GM19467 (cell line): ENCODE measurements around the gene OASL.
"Not testable (repeated sequence)": the region's sequence is repeated elsewhere in the genome, so short reads cannot be mapped to it uniquely, and the experiment has no call there.

ENCODE experiments used
- ATAC-seq: cut with Tn5 transposase; IDR thresholded peaks from one replicate; pipeline ENCODE4 v1.9.1; 2021; ENCODE audit warnings: mild to moderate bottlenecking, moderate library complexity; ENCODE audit not compliant: unreplicated experiment

The OASL gene, protein sequence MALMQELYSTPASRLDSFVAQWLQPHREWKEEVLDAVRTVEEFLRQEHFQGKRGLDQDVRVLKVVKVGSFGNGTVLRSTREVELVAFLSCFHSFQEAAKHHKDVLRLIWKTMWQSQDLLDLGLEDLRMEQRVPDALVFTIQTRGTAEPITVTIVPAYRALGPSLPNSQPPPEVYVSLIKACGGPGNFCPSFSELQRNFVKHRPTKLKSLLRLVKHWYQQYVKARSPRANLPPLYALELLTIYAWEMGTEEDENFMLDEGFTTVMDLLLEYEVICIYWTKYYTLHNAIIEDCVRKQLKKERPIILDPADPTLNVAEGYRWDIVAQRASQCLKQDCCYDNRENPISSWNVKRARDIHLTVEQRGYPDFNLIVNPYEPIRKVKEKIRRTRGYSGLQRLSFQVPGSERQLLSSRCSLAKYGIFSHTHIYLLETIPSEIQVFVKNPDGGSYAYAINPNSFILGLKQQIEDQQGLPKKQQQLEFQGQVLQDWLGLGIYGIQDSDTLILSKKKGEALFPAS

DNA sequence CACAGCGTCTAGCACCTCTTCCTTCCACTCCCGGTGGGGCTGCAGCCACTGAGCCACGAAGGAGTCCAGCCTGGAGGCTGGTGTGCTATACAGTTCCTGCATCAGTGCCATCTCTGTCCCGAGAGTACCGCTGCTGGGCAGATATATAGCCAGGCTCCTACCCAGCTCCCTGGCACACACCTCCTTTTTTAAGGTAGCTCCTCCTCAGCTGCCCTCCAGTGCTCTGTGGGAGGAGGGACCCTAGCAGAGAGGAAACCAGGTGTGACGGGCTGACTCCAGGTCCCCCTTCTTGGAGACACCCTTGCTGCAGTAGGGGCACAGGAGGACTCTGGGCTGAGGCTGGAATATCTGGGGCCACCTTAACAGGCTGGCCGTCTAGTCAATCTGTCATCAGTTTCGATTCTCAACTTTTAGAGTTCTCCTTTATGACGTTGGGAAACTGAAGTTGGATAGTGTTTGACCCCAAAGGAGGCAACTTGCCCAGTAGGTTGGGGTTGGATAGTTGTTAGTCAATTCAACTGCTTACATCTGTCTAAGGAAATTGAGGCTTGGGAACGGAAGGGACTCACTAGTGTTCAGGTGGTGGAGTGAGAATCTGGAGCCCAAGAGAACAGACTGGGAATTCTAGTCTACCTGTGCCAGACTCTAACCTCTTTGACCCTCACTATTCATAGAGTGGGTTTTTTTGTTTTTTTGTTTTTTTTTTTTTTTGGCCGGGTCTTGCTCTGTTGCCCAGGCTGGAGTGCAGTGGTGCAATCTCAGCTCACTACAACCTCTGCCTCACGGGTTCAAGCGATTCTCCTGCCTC lies at the start of gene OASL:
Gene OASL, minus strand, starts transcription at position 386 of the 808 bp plus-strand sequence. Its CDS starts 275 bp downstream, at position 111.
- ATAC-seq = peak; percentile 50

DNA sequence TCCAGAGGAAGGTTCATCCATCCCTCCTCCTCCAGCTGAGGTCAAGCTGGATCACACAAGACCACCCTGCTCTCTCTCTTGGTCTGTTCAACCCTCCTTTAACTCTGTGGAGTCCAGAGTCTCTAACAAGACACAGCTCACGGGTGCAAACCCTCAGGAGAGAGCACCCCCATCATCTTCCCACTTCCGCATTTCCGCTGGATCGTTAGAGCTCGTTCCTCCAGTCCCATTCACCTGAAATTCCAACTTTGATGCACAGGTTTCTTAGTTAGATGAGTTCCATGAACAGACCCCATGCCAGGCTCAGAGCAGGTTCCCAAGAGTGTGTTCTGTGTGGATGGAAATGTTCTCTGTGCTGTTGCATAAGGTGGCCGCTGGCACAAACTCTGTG lies 49.1 kb upstream of the OASL start:
- no peak for ATAC-seq

DNA sequence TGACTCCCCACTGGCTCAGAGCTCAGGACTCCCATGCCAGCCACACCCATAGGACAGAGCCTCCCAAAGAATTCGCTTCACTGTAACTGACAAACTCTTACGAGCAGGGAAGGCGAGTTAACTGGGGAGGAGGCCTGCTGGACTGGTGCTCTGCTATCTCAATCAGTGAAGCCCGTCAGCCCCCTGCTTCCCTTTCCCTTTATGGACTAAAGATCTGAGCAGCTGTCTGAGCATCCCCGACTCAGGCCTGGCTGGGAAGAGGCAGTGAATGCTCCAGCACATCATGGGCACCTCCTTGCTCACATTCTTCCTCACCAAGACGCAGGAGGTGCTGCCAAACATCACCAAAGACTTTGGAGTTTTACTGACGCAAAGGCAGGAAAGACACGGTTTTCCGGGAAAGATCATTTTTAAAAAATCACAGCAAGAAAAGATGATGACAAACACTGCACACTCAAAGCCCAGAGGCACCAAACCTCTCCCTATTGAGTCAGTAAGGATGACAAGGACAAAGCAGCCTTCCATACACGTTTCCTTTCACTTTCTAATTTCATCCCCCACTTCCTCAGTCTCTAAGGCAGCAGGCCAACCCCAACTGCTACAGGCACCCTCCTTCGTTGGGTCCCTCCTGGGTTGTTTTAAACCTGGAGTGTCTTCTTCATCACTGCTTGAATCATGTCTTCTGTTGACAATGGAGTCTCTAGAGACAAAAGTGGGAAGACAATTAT lies 48.6 kb upstream of the OASL start:
- no peak for ATAC-seq

DNA sequence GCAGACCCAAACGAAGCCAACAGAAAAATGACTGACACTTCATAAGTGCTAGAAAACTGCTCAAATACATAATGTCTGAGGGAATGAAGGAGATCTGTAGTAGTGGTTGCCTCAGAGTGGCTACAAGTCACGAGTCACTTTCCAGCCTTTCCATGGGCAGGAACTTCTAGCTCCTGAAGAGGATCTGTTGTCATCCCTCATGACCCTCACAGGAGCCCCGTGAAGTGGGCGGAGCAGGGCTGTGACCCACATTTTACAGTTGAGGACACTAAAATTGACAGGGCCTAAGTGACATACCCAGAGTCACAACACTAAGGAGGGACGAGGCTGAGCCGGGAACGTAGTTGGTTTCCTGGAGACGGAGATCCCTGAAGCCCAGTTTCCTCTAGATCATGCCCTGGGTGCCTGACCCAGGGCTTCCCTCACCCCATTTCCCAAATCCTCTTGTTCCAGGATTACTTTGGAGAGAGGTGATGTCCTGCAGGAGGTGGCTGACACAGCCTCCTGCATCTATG lies 47.8 kb upstream of the OASL start:
- no peak for ATAC-seq

DNA sequence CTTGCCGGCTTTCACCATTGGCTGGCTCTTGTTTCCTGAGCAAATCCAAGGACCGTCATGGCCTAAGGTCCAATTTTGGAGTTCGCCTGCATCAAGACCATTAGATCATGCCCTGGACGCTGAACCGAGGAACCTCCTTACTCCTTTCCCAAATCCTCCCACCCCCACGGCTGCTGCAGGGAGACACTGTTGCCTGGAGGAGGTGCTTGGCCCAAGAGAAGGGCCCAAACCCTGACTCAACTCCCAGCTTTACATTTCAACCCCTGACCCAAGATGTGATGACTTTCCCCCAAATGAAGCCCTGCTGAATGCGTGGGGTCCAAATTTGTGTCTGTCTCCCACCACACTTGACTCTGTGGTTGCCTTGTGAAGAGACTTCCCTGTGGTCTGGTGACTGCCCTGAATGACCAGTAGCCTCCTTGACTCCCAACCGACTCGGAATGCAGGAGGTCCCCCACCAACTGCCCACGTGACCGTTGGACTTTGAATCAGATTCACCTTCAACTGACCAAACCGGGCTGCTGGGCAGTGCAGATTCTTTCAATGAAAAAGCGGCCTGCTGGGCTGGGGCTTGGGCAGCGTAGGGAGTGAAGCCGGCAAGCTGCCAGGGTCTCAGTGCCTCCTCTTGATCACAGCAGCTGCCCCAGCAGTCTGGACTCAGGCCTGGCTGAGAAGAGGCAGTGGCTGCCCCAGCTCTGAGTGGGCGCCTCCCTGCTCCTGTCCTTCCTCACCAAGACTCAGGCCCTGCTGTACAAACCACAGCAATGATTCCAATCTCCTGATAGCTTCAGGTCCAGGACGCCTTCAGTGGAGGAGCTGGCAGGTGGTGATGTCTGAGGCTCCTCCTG lies 46.7 kb upstream of the OASL start:
- ATAC-seq = no peak

DNA sequence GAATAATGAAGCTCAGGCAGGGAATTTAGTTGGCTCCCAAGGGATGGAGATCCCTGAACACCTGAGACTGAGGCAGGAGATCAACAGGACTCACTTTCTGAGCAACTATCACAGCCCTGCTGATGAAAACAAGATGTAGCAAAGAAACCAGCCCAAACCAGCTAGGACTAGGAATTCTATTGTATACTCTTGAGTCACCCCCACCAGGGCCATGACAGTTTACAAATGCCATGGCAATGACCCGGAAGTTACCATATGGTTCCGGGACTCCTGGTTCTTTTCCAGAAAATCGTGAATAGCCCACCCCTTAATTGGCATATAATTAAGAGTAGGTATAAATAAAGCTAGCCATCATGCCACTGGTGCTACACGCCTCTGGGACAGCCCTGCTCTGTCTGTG lies 46.0 kb upstream of the OASL start:
- no peak for ATAC-seq

DNA sequence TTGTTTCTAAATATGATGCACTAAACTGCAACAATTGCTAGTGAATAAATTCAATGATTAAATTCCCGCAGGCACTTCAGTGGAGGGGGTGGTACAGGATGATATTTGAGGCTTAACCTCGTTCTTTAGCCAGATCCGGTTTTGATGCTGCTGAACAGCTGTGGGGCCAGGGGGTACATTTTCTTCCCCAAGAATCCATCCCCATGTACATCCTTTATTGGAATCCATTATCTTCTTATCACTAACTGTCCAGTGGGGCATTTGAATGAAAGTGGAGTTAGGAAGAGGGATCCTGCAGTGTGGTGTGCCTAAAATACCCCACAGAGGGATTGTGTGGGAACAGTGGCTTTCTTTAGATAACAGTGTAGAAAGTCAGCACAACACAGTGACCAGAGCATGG lies 45.2 kb upstream of the OASL start:
- no peak for ATAC-seq

DNA sequence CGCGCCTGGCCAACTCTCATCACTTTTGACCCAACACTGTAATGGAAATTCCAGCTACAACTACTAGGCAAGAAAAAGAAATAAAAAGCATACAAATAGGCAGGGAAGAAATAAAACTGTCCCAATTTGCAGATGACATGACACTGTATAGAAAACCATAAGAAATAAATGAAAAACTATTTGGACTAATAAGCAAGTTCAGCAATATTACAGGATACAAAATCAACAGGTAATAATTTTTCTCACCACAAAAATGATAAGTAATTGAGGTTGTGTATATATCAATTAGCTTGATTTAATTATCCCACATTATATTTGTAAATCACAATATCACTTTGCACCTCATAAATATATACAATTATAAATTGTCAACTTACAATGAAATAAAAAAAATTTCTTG lies 41.9 kb upstream of the OASL start:
- no peak for ATAC-seq

DNA sequence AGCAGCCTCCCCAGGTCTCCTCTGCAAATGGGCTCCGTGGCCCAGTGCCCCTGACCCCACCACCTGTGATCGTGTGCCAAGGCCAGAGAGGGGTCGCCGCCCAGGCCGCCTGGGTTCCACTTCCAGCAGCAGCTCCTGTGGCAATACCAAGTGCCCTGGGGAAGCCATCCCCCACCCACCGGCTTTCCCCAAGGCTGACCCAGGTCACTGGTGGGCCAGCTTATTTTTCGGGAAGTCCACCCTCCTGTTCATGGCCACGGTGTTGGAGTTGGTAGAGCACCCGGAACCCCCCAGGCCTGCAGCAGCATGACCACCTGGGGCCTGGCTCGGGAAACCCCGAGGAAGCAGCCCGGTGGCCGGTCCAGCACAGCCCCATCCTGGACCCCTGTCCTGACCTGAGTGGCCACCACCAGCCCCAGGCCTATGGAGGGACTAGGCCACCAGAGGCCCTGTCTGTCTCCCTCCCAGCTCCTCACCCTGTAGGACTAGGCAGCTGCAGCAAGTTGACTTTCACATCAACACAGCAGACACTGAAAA lies 40.8 kb upstream of the OASL start:
- no peak for ATAC-seq

DNA sequence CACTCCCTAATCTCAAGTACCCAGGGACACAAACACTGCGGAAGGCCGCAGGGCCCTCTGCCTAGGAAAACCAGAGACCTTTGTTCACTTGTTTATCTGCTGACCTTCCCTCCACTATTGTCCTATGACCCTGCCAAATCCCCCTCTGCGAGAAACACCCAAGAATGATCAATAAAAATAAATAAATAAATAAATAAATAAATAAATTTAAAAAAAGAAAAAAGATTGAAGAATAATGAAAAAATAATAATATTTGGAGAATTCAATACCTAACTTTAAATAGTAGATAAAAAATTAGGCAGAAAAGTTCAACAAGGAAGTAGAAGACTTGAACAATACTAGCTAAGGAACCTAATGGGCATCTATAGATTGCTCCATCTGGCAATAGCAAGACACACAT lies 38.4 kb upstream of the OASL start:
- ATAC-seq = not testable (repeated sequence)

DNA sequence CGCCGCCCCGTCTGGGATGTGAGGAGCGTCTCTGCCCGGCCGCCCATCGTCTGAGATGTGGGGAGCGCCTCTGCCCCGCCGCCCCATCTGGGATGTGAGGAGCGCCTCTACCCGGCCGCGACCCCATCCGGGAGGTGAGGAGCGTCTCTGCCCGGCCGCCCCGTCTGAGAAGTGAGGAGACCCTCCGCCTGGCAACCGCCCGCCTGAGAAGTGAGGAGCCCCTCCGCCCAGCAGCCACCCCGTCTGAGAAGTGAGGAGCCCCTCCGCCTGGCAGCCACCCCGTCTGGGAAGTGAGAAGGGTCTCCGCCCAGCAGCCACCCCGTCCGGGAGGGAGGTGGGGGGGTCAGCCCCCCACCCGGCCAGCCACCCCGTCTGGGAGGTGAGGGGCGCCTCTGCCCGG lies 36.9 kb upstream of the OASL start:
- ATAC-seq = not testable (repeated sequence)

DNA sequence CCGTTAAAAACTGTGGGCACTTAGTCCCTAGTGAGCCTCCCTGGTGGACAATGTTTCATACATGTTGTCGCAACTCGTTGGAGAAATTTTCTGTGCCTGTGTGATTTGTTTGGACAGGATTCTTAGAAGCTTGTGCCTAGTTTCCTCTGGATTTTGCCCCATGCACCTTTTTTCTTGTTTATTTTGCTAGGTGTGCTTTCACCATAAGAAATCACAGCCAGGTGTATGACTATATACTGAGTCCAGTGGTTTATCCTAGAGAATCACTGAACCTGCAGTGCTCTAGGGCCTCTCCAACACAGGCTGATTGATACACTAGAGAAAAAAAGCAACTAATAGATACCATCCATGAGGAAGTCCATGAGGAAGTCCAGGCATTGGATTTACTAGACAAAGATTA lies 33.1 kb upstream of the OASL start:
- no peak for ATAC-seq

DNA sequence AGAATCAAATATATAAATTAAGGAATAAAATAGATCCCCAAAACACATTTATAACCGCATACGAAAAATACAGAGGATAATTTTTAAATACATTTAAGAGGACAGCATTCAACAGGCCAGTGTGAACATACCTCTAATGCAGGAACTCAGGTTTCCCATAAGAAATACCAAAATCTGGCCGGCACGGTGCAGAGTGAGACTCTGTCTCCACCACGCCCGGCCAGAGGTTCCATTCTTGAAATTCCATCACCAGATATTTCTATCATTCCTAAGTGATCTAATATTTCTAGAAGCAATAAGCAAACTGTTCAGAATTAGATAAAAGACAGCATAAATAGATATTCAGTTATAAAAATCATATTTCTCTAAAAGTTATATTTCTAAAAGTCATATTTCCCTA lies 30.2 kb upstream of the OASL start:
- no peak for ATAC-seq

DNA sequence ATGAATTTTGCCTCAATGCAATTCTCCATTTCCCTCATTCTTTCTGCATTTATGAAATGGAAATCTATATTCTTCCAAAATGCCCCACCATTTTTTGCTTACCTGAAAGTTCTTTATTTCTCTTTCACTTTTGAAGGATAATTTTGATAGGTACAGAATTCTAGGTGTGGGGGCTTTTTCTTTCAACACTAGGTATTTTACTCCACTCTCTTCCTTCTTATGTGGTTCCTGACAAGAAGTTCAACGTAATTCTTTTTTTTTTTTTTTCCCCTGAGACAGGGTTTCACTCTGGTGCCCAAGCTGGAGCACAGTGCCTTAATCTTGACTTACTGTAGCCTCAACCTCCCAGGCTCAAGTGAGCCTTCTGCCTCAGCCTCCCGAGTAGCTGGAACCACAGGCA lies 26.3 kb upstream of the OASL start:
- no peak for ATAC-seq

DNA sequence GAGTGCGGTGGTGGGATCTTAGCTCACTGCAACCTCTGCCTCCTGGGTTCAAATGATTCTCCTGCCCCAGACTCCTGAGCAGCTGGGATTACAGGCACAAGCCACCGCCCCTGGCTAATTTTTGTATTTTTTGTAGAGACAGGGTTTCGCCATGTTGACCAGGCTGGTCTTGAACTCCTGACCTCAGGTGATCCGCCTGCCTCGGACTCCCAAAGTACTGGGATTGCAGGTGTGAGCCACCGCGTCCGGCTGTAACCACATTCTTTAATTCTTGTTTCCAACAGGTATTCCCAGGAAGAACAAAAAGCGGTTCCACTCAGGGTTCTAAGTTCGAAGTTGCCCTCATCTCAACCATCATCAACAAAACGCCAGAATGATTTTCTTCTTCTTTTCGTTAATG lies 25.5 kb upstream of the OASL start:
- ATAC-seq = not testable (repeated sequence)

DNA sequence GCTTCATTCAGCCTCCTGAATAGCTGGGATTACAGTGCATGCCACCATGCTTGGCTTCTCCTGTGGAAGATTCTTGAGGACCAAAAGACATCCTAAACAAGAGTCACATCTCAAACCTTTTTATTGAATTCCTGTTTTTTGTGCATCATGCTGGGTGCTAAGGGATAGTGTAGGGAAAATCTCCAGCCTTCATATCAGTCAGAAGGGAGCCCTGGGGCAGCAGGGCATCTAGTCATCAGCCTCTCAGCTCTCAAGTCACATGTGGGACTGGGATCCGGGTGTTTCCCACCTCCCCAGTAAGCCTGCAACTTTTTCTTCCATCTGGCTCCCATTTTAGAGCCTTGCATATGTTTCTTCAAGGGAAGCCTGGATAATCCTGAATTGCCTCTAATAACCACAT lies 25.1 kb upstream of the OASL start:
- no peak for ATAC-seq

DNA sequence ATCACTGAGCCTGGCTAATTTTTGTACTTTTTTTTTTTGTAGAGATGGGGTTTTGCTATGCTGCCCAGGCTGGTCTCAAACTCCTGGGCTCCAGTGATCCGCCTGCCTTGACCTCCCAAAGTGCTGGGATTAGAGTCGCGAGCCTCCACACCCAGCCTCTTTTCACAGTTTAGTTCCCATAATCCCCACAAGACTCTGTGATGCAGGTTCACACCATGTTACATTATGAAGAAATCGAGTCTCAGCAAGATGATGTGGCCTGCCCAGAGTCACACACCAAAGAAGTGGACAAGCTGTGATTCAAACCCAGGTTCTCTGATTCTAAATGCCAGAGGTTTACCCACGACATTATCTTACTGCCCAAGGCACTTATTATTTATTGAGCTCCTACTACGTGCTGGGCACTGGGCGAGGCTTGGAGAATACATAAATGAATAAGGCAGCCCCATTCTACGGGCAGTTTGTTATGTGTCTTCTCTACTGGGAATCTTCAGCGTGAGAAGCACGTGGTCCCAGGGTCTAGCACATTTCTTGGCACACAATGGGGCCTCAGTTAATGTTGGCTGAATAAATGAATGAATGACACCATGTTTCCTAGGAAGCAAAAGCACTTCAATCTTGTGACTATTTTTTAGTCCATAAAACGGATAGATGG lies 23.5 kb upstream of the OASL start:
- no peak for ATAC-seq

DNA sequence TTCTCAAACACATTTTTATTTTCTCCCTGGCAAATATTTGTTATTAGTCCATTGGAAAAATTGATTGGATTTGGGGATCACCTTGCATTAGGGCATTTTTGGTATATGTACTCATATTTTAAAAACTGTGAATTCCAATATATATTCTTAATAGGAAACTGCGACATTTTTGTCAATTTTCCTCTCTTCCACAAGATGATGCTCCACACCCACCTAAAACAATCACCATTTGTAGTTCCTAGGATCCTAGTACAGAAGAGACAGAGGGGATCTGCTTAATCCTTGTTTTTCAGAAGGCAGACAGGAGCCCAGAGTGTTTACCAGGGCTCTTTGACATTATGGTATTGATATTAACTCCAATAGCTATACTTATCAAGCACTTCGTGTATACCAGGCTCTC lies 22.8 kb upstream of the OASL start:
- ATAC-seq = no peak
